ENCODE data around the gene HS3ST4.
"Not testable (repeated sequence)": the region's sequence is repeated elsewhere in the genome, so short reads cannot be mapped to it uniquely, and the experiment has no call there.

HS3ST4 gene

DNA sequence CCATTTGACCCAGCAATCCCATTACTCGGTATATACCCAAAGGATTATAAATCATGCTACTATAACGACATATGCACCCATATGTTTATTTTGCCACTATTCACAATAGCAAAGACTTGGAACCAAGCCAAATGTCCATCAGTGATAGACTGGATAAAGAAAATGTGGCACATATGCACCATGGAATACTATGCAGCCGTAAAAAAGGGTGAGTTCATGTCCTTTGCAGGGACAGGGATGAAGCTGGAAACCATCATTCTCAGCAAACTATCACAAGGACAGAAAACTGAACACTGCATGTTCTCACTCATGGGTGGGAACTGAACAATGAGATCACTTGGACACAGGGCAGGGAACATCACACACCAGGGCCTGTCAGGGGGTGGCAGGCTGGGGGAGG, 406.4 kb downstream of the HS3ST4 start:
- DNase-seq (ENCODE audit: low read depth, low spot score), result not testable (repeated sequence)

DNA sequence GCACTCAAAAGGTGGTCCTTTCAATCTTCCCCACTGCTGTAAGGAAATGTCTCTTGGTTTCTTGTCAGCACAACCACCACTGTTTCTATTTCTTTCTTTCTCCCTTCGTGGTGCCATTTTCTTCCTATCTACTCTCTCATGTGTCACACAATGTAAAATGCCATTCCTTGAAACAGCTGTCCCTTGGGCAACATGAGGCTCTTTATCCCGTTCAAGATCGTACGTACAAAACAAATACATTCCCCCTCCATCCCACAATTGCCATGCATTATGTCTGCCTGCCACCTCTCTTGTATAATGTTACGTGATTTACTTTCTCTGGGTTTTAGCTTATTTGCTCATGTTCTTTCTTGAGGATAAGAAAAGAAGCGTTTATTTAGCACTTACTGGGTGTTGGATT, 410.6 kb downstream of the HS3ST4 start:
- no peak for DNase-seq (ENCODE audit: low read depth, low spot score)

DNA sequence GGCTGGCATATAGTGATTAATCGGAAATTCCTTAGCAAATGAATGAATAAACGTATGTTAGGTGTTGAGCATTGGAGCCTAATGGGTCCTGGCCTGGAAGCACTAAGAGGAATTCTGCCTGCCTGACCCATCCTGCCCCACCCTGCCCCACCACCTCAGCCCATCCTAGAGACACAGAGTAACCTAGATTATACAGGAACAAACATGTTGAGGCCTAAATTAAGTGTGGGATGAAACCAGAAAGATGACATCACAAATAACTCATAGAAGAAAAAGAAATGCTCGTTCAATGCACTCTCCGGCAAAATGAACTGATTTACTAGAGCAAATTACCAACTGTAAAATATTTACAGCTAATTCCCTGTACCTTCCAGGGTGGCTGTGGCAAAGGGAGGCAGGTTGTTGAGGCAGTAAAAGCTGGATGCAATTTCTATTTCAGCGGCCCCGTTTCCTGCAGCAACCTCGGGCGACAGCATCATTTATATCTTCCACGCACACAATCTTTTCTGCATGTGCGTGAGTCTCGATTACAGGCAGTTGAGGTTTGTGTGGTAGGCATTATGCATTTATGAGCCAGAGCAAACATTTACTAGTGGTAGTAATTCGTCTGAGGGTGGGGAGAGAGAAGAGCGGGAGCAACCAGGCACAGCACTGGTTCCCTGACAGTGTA, 417.2 kb downstream of the HS3ST4 start:
- DNase-seq (ENCODE audit: low read depth, low spot score), result no peak

DNA sequence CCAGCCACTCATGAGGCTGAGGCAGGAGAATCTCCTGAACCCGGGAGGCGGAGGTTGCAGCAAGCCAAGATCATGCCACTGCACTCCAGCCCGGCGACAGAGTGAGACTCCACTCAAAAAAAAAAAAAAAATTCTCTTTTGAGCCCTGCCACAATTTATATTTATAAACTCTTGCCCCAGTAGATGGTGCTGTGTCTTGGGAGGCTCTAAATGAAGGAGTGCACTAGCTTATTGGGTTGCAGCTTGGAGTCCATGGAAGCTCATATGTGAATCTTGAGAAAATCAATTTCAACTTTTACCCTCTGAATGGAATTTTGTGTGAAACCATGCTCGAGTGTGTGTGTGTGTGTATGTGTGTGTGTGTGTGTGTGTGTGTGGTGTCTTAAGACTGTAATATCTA, 420.1 kb downstream of the HS3ST4 start:
- no peak for DNase-seq (ENCODE audit: low read depth, low spot score)

DNA sequence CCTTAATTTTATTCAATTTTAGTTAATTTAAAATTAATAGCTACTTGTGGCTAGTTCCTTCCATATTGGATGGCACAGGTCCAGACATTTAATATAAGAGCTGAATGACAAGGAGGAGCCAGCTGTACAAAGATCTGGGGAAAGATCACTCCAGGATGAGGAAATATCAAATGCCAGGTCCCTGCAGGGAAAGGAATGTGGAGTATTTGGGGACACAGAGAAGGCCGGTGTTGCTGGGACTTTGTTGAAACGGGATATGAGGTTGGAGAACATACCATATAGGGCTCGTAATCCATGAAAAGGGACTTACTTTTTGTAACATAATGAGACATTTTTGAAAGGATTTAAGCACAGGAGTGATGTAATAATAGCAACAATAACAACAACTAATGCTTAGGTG, 426.8 kb downstream of the HS3ST4 start:
- no peak for DNase-seq (ENCODE audit: low read depth, low spot score)

DNA sequence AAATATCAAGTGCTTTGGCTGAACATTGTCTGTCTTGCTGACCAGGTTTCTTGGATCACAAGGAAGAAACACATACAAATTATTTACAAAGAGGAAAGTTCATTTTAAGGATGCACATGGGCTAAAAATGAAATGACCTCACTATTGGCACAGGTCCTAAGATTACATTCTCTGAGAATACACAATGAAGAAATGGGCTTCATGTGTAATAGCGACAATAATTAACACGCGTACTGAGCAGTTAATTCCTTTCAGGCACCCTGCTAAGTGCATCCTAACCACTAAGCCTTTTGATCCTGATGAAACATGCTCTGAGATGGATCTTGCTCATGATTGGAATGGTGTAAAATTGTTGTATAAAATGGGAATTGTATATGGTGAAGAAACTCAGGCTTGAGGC, 429.0 kb downstream of the HS3ST4 start:
- no peak for DNase-seq (ENCODE audit: low read depth, low spot score)

DNA sequence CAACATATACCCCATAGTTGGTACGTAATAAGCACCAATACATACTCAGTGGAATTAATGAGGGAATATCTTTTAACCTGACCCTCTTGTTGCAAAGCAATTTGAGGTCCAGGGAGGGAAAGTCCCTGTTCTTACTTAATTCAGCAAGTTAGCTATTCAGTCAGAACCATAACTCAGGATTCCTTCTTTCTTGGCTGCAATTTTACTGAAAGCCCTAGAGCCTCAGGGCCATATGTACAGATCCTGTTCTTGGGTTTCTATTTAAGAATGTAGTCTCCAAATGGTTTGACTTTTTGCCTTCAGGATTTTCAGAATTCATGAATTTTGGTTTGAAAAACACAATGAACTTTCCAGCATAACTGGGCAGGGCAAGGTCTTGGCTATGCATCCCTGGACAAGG, 436.5 kb downstream of the HS3ST4 start:
- DNase-seq (ENCODE audit: low read depth, low spot score), result no peak

DNA sequence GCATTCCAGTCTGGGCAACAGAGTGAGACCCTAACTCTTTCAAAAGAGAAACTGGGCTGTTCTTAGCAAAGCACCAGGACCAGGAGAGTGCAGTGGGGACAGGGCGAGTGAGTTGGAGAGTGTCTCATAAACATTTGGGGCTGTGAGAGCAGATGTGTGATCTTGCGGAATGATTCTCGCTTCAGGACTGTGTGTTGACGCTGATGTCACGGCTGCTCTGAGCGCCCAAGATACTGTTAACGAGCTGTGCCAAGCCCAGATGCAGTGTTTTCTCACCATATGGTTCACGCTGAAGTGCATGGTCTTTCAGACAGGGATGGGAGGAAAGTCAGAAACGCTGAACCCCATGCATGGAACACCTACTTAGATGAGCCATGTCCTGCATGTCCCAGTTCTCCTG, 438.2 kb downstream of the HS3ST4 start:
- no peak for DNase-seq (ENCODE audit: low read depth, low spot score)

DNA sequence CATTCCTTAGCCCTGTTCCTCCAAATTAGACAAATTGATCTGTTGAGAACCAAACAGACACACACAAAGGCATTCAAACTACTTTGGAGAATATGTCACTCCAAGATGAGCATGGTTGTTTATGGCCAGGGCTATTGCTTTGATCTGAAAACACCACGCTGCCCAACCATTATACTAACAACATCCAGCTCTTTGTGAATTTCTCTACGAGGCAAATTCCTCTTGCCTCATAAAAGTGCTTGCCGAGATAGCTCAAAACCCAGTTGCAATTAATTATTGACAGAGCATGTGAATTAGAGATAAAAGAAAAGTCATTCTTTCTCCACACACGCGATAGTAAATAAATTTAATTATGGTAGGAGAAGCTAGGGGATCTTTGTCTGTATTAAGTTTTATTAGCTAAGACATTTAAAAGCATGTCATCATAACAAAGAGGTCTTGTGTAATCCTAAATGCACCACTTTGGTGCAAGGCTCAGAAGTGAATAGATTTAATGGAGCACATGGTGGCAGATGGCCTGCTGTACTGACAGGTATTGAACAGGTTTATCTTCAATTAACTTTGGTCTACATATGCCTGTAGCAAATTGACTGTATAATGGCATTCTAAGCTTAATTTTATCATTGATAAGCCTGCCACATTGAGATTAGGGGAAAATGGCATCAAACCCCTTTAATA, 441.8 kb downstream of the HS3ST4 start:
- no peak for DNase-seq (ENCODE audit: low read depth, low spot score)

DNA sequence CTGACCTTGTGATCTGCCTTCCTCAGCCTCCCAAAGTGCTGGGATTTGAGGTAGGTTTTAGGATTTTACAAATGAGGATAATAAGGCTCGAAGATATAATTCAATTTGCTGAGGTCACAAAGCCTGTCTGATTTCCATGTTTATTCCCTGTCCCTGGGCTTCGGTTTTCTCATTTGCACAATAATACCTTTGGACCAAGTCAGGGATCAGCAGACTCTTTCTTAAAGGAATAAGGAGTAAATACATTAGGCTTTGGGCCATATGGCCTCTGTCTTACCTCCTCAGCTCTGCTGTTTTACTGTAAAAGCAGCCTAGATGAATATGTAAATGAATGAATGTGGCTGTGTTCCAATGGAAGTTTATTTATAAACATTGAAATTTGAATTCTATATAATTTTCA, 442.8 kb downstream of the HS3ST4 start:
- DNase-seq (ENCODE audit: low read depth, low spot score), result no peak

DNA sequence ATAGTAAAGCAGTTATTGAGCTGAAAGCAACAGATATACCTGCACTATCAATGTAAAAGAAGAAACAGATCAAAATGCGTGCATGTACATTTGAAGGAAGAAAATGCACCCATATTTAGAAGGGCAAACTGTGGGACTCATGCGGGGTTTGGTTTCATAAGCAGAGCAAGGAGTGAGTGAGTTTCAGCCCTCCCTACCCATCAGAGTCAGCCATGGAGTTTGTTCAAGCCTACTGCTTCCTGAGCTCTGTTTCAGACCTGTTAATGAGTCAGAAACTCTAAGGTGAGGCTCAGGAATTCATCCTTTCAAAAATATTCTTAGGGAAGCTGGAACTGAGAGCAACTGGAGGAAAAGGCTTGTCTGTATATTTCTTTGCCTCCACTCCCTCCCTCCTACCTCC, 446.2 kb downstream of the HS3ST4 start:
- no peak for DNase-seq (ENCODE audit: low read depth, low spot score)

DNA sequence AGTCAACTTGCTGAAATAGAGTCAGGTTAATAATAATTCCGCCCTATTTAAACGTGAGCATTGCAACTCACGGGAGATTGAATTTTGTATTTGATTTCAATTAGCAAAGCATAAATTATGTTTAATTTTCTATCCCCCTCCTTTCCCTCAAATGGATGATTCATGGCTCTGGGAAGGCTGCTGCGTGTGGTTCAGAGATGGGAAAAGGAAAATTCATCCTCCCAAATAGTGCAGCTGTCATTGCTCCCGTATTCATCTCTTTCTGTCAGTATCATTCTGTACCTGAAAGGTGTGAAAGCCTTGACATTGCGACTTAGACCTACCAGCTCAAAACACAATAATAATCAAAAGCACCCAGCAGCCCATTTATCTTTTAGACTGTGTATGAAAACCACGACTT, 447.3 kb downstream of the HS3ST4 start:
- no peak for DNase-seq (ENCODE audit: low read depth, low spot score)

DNA sequence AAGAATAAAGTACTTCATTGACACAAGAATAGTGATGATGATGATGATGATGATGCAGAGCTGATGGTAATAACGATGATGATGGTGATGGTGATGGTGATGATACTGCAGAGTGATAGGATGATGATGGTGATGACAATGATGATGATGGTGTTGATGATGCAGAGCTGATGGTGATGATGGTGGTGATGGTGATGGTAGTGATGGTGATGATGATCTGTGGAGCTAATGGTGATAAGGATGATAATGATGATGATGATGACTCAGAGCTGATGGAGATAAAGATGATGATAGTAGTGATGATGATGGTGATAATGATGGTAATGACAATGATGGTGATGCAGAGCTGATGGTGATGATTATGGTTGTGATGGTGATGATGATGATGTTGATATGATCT, 448.1 kb downstream of the HS3ST4 start:
- DNase-seq (ENCODE audit: low read depth, low spot score), result no peak

DNA sequence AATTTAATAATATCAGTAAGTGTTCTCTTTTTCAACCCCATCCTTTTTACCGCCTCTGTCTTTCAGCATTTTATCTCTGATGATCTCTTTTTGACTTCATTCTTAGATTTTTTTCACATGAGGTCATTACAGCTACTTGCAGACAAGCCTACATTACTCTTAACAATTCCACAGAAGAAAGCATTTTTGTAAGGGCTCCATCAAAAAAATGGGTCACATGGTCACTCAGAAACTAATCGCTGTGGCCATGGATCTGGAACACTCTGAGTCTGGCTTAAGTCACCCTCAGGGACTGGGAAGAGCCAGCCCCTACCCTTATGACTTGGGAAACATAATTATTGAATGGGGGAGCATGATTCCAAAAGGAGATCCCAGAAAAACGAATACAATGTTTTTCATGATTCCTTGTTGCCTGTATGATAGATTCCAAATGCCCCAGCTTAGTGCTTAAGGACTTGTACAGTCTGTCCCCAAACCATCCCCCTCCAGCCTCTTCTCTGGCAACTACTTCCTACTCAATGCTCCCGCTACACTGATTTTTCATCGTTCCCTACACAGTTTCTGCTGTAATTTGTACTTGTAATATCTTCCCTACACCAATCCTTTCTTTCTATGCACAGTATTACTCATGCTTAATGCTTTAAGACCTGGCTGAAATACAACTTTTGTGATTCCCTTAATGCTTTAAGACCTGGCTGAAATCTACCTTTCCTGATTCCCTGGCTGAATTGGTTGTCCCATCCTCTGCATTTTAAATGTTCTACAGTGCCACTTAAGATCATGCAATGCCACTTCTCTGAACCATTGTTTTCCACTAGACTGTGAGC, 457.8 kb downstream of the HS3ST4 start:
- no peak for DNase-seq (ENCODE audit: low read depth, low spot score)

DNA sequence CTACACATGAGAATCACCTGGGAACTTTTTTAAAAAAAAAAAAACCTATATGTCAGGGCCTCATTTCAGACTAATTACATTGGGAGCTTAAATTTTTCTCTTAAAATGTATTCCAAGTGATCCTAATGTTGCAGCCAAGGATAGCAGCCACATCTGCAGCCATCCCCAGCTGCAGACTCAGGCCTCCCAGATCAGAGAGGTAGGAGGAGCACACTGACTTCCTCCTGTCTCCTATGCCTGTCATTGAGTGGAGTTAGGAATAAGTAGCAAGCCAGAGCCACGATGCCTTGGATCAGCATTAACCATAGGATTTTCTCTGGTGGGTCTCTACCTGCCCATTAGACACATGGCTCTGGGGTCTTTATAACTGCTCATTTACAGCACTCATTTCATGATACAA, 463.5 kb downstream of the HS3ST4 start:
- no peak for DNase-seq (ENCODE audit: low read depth, low spot score)

DNA sequence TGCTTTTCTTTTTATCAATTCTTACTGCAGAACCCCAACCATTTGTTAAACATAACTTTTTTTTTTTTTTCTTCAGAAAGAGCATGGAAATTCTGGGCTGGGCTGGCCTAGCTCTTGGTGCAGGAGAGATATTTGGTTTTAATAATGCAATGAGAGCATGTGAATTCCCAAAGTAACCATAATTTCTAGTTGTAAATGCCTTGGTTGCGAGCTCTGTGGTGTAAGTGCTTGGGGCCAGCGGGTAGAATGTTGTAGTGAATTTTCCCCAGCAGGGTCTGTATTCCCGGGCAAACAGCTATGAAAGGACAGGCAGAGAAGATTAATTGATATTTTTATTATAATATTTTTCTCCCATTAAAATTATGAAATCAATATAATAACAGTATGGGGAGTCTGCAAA, 465.6 kb downstream of the HS3ST4 start:
- DNase-seq (ENCODE audit: low read depth, low spot score), result no peak

DNA sequence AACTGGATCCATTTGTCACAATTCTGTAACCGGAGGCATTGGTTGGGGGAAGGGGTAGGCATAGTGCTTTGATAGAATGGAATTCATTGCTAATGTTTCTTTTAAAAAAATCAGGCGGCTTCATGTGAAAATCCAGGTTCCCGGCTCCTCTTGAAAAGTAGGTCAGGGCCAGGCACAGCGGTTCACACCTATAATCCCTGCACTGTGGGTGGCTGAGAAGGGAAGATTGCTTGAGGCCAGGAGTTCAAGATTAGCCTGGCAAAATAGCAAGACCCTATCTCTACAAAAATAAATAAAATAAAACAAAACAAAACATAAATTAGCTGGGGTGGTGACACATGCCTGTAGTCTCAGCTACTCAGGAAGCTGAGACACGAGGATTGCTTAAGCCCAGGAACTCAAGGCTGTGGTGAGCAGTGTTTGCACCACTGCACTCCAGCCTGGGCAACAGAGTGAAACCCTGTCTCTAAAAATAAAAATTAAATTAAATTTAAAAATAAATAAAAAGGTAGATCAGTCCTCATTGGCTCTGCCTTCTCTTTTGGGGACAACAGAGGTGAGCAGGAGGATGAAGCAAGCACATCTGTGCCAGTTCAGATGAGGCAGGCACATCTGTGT, 466.5 kb downstream of the HS3ST4 start:
- no peak for DNase-seq (ENCODE audit: low read depth, low spot score)

DNA sequence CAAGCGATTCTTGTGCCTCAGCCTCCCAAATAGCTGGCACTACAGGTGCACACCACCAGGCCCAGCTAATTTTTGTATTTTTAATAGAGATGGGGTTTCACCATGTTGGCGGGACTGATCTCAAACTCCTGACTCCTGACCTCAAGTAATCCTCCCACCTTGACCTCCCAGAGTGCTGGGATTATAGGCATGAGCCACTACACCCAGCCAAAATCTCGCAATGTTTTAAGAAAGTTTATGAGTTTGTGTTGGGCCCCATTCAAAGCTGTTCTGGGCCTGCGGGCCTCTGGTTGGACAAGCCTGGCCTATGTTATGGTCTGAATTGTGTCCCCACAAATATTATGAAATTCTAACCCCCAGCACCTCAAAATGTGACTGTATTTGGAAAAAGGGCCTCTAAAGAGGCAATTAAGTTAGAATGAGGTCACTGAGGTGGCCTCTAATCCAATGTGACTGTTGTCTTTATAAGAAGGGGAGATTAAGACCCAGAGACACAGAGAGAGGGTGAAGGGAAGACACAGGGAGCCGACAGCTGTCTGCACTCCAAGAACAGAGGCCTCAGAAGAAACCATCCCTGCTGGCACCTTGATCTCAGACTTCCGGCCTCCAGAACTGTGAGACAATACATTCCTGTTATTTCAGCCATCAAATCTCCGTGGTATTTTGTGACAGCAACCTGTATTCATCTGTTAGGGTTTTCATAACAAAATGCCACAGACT, 469.9 kb downstream of the HS3ST4 start:
- DNase-seq (ENCODE audit: low read depth, low spot score), result no peak

DNA sequence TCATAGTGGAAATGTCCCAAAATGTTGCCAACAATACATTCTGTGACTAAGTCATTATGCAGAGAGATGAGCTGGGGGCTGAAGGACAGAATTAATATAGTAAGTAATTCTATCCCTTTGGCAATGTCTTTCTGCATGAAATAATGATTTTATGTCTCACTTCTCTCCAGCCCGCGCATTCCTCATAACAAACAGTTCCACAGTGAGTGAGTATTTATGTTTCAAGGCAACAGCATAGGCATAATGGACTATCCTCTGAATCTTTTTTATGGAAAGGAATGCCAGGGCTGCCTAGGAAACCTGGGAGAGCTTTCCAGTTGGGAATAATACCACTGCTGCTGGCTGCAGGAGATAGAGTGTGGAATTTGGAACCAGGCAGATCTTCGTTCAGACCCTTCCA, 477.7 kb downstream of the HS3ST4 start:
- no peak for DNase-seq (ENCODE audit: low read depth, low spot score)

DNA sequence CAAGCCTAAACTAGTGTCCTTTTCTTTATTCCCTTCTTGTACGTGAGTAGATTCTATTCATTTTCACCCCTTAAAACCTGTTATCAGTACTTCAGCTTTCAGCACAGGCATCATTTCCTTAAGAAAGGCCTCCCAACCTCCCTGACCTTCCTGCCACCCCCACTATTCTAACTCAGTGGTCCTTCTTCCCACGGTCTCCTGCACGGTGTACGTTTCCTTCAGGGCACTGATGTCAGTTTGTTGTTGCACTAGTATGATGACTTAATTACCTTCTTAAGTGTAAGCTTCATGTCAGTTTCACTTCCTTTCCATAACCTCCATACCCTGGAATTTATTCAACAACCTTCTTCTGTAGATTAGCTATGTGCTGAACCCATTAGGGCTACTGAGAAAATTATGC, 484.2 kb downstream of the HS3ST4 start:
- DNase-seq (ENCODE audit: low read depth, low spot score), result no peak

DNA sequence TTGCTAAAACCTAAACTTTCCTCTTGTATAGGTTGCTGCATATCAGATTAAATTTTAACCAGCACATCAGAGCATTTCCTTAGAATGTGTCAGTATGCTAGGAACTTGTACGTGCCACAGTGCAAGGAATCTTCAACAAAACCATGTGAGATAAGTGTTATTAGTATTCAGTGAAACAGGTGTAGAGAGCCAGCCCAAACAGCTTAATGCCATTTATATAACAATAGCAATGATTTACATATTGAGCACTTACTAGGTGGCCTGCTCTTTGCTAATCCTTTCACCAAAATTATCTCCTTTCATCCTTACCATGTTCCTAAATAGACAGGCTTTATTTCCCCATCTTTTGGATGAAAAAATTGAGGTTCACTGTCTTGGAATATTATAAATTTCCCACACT, 485.7 kb downstream of the HS3ST4 start:
- no peak for DNase-seq (ENCODE audit: low read depth, low spot score)

DNA sequence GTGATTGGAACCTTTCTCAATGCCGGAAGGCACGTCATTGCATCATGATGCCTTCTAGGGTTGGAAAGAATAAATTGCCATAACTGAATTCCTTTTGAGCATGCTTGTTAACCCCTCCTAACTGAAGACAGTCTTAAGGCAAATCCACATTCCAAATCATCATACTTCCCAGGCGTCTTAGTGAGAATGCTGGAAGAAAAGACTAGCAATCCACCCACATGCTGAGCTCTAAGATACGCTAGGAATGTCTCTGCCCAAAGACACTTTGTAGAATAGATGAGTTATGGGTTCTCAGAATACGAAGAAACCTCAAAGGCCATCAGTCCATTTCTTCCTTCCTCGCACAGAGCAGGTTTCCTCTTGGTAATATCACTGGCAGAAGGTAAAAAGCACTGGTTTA, 486.5 kb downstream of the HS3ST4 start:
- DNase-seq (ENCODE audit: low read depth, low spot score), result no peak

All from activated CD4-positive, CD25-positive, alpha-beta regulatory T cell treated with anti-CD3 and anti-CD28 coated beads, Interleukin-2, amount 50 U/mL, for 16 hours (primary cell).